Muscle layer of colon (tissue), 2 donors: Measurements from ENCODE around the gene CRIP1.

Experiments used
- H3K27ac ChIP-seq: one replicate; pipeline ENCODE4 v1.7.0; 2013; ENCODE audit warnings: low read depth, mild to moderate bottlenecking, low read length, moderate library complexity
- H3K27me3 ChIP-seq, 2 donors: one replicate each; pipeline ENCODE4 v1.7.0; 2013; ENCODE audit warnings: low read length in 2 of 2, mild to moderate bottlenecking in 2 of 2; ENCODE audit not compliant: insufficient read depth in 2 of 2, control insufficient read depth in 1 of 2
- H3K36me3 ChIP-seq: one replicate; pipeline ENCODE4 v1.7.0; 2013; ENCODE audit warnings: mild to moderate bottlenecking, low read length; ENCODE audit not compliant: insufficient read depth
- H3K4me1 ChIP-seq: one replicate; pipeline ENCODE4 v1.7.0; 2013; ENCODE audit warnings: mild to moderate bottlenecking, low read length; ENCODE audit not compliant: insufficient read depth
- H3K4me3 ChIP-seq, 2 donors: one replicate each; pipeline ENCODE4 v1.7.0; 2013; ENCODE audit warnings: low read length in 2 of 2, low read depth in 1 of 2, mild to moderate bottlenecking in 1 of 2, moderate library complexity in 1 of 2
- H3K9ac ChIP-seq: one replicate; pipeline ENCODE4 v1.7.0; 2013; ENCODE audit warnings: low read length
- H3K9me3 ChIP-seq: one replicate; pipeline ENCODE4 v1.7.0; 2013; ENCODE audit warnings: mild to moderate bottlenecking, low read length
- donor health status: abdominal sarcoma.
- donor health status: Adenocarcinoma of cecum.

The CRIP1 gene

GRCh38 chr14:105492971-105493871, 6.5 kb downstream of the CRIP1 start:
- Histone ChIP-seq H3K27me3 (no peaks in the 10 kb centered on the region), H3K4me3 (no peak overlapping the region), H3K36me3 (no peaks in the 10 kb centered on the region), H3K9ac (no peak overlapping the region), H3K4me1 (peaks cover 15% of the 10 kb centered on the region), H3K27ac (no peak overlapping the region), H3K9me3 (no peaks in the 10 kb centered on the region)

DNA sequence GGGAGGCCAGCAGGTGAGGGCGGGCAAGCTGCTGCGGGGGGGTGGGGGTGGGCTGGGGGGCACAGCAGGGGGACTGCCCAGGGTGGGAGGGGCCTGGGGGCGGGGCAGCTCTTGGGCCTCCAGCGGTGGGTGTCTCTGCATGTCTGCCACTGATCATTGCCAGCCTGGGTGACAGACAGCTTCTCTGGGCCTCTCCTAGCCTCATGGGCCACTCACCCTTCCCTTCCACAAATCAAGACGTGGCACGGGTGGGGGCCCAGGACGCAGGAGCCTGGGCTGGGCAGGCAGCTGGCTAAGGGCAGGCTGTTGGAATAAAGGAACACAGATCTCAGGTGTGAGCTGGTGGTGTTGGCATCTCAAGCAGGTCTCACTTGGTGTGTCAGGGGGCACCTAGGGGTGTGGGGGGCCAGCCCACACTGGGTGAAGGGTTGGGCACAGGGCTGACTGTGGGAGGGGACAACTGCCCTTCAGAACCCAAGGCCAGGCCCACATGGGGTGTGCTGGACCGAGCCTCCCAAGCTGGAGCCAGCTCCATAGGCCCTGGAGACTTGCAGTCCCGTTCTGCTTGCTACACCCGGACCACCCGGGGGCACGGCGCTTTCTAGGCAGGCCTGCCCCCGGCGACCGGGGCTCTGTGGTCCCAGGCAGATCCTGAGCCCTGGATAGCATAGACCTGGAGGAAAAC, 7.4 kb downstream of the CRIP1 start:
- H3K9me3 ChIP-seq: no peaks in the 10 kb centered on the region
- H3K4me3 ChIP-seq: no peak overlapping the region
- H3K27ac ChIP-seq: no peak overlapping the region
- H3K27me3 ChIP-seq: no peaks in the 10 kb centered on the region
- no peaks in the 10 kb centered on the region for H3K36me3 ChIP-seq
- H3K4me1 ChIP-seq: peaks cover 12% of the 10 kb centered on the region
- no peak overlapping the region for H3K9ac ChIP-seq

DNA sequence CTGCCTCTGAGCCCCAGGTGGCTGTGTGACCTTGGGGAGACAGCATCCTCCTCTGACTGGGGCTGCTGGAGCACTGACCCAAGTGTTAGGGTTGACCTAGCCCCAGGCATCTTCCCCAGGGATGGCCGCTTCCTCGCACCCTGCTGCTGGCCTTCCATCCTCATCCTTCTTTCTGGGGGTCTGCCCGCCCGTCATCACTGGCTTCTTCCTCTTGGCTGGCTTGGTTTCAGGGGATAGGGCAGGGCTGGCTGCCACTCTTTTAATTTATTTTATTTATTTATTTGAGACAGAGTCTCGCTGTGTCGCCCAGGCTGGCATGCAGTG, 7.9 kb downstream of the CRIP1 start:
- H3K4me3 ChIP-seq: no peak overlapping the region
- H3K4me1 ChIP-seq: peaks cover 7% of the 10 kb centered on the region
- H3K9me3 ChIP-seq: no peaks in the 10 kb centered on the region
- no peaks in the 10 kb centered on the region for H3K36me3 ChIP-seq
- H3K27me3 ChIP-seq: no peaks in the 10 kb centered on the region
- H3K9ac ChIP-seq: no peak overlapping the region
- H3K27ac ChIP-seq: no peak overlapping the region

DNA sequence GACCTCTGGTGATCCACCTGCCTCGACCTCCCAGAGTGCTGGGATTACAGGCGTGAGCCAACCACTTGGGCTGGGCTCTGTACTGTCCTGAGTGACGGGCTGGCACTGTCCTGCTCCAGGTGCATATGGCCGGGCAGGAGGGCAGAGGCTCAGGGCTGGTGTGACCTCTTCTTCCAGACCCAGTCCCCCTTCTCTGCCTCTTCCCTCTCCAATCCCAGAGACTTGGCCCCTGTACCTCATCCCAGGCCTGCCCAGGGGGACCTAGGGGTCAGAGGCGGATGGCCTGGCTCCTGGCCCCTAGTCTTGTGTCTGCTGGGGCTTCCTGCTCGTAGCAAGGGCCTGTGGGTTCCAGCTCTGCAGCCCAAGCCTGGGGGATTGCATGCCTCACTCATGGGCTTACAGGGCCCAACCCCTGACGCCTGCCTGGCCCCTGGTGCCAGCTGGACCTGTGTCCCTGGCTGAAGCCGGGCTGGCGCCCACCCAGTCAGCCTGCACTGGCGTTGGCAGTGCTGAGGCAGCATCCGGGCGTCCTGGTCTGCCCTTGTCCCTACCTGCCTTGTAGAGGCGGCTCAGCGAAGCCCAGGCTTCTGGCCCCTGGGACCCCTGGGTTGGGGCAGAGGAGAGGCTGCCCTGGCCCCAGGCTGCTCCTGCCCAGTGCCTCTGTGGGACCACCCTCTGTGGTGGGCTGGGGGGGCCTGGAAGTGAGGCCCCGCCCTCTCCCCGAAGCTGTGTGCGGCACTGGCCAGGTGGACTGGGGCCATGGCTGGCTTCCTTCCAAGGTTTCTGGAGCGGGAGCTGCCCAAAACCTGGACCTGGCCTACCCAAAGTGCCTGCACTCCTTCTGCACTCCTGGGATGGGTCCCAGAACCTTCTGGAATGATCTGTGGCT, 8.7 kb downstream of the CRIP1 start:
- Histone ChIP-seq H3K4me3 (no peak overlapping the region), H3K9me3 (no peaks in the 10 kb centered on the region), H3K4me1 (peaks cover 6% of the 10 kb centered on the region), H3K27ac (no peak overlapping the region), H3K36me3 (no peaks in the 10 kb centered on the region), H3K27me3 (no peaks in the 10 kb centered on the region), H3K9ac (no peak overlapping the region)

DNA sequence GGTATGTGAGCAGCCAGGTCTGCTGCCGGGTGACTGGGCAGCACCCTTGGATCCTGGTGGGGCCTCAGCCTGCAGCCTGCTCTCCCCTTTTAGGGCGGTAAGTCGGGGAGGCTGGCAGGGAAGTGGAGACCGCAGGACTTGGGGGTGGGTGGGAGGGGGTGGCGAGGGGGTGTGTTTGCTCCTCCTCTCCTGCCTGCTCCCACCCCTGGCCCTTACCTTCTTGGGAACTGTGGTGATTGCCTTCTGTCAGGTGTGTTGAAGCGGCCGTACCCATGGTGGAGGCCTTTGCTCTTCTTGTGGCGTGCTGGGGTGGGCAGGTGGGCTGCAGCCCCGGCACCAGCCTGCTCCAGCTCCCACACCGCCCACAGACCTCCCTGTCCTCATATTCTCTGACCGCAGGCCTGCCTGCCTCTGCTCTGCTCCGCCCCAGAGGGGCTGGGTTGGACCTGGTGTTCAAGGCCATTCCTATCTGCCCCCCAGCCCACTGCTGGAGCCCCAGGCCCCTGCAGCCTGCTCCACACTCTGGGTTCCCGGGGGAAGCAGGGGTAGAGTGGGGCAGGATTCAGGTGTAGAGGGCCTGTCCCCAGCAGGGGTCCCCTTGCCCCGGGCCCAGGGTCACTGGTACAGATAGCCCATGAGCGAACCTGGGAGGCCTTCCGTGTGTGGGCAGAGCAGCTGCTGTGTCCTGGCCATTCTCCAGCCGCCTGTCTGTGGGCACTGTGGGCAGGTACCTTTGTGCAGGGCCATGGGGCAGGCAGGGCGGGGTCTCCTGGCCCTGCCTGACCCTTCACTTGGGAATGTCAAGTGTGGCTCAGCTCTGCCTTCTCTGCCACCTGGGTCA, 9.5 kb downstream of the CRIP1 start:
- no peak overlapping the region for H3K4me3 ChIP-seq
- no peaks in the 10 kb centered on the region for H3K36me3 ChIP-seq
- peaks cover 6% of the 10 kb centered on the region for H3K4me1 ChIP-seq
- no peak overlapping the region for H3K9ac ChIP-seq
- no peaks in the 10 kb centered on the region for H3K27me3 ChIP-seq
- H3K27ac ChIP-seq: no peak overlapping the region
- H3K9me3 ChIP-seq: no peaks in the 10 kb centered on the region

DNA sequence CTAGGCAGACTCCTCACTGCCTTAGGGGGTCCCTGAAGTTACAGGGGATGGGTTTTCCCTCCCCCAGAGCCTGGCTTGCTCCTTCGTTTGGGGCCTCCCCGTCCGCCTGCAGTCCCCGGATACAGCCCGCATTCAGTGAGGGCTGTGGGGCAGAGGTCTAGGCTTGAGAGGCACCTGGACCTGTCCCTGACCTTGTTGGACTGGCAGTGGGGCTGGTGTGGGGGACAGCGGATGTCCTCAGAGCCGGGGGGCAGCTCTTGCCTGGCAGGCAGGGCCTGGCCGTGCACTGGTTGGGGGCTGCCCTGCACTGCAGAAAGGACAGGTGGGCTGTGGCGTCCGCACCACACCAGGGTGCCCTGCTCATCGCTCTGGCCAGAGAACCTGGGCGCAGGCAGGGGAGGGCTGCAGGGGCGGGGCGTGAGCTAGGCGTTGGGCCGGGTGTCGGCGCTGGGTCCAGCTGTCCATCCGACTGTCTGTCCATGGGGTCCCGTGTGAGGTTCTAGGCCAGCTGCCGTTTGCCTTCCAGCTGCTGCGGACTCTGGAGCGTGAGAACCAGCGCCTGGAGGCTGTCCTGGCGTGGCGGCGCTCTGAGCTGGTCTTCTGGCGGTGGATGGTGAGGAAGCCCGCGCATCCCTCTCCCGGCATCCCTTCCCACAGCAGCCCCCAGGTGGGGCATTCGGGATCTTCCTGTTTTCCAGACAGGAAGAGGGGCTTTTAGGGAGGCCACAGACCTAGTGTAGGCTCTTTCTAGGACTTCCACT, 10.3 kb downstream of the CRIP1 start:
- Histone ChIP-seq H3K4me1 (peaks cover 2% of the 10 kb centered on the region), H3K9me3 (no peaks in the 10 kb centered on the region), H3K9ac (no peak overlapping the region), H3K36me3 (no peaks in the 10 kb centered on the region), H3K27me3 (no peaks in the 10 kb centered on the region), H3K27ac (no peak overlapping the region), H3K4me3 (no peak overlapping the region)

- H3K4me1 ChIP-seq: no peaks in the 10 kb centered on the region
- H3K27me3 ChIP-seq: no peaks in the 10 kb centered on the region
- no peaks in the 10 kb centered on the region for H3K9me3 ChIP-seq
- no peak overlapping the region for H3K9ac ChIP-seq
- H3K36me3 ChIP-seq: no peaks in the 10 kb centered on the region
- H3K27ac ChIP-seq: no peak overlapping the region
- no peak overlapping the region for H3K4me3 ChIP-seq
Measured at GRCh38 chr14:105497671-105498429, 11.2 kb downstream of the CRIP1 start.

DNA sequence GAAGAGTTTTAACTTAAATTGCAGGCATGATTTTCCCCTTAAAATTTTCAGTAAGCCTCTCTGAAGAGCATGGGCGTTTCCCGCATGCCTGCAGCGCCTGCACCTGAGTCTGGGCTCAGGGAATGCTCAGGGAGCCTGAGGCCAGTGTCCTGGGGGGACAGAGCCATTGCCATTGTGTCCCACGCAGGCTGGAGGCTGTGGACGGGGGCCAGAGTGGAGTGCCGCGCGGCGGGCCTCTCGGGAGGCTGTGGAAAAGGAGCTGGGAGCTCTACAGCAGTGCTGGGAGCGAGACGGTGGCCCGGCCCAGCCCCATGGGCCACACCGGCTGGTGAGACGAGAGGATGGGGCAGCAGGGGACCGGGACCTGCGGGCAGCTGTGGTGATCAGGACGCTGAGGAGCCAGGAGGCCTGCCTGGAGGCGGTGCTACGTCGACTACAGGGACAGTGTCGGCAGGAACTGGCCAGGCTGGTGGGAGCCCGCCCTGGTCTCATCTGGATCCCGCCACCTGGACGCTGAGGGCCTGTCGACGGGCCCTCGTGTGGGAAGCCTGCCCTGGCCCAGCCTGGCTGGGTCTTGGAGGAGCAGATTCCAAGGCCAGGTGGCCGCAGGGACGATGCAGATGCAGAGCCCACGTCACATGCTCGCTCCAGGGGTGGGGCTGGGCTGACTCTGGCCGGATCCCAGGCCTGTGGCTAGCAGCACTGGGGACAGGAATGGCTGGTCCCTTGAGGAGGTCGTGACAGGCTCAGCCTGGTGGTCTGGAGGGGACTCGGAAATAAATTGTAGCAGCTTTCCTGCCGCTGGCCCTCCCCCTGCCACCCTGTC, 12.0 kb downstream of the CRIP1 start:
- Histone ChIP-seq H3K4me1 (no peaks in the 10 kb centered on the region), H3K36me3 (no peaks in the 10 kb centered on the region), H3K9me3 (no peaks in the 10 kb centered on the region), H3K9ac (no peak overlapping the region), H3K27me3 (no peaks in the 10 kb centered on the region), H3K27ac (peak overlapping the region; percentile 13), H3K4me3 (no peak overlapping the region)

- Histone ChIP-seq H3K27me3 (no peaks in the 10 kb centered on the region), H3K36me3 (no peaks in the 10 kb centered on the region), H3K9me3 (no peaks in the 10 kb centered on the region), H3K4me3 (no peak overlapping the region), H3K9ac (no peak overlapping the region), H3K4me1 (no peaks in the 10 kb centered on the region), H3K27ac (no peak overlapping the region)
Measured at GRCh38 chr14:105499256-105500035, 12.8 kb downstream of the CRIP1 start.
